Calu3 (cell line): ENCODE measurements around the gene CEMP1. TPM values are rescaled to one million over a fixed set of nuclear protein-coding genes. Genes with fewer than 3 reads are reported as not detected.

Source experiments
- BruUV-seq: library from RNA; stranded (reverse); fragments of 400-500 nt; replicated peaks from 2 replicates; lab custom pipeline; 2021; lab: Mats Ljungman, UMichigan
- CTCF ChIA-PET: fragments of 300-600 bp; sonication (Branson Sonifier 250); formaldehyde crosslinking; loops from one replicate; lab custom pipeline; 2022; ENCODE audit warnings: antibody characterized with exemption; lab: Charles Lee
- DNase-seq: peaks from one replicate; pipeline ENCODE4 v3.0.0; 2022
- H3K27ac Mint-ChIP-seq: one replicate; pipeline ENCODE4 v1.8.0; 2022; ENCODE audit warnings: mixed read lengths; ENCODE audit not compliant: unreplicated experiment
- H3K27me3 Mint-ChIP-seq: one replicate; pipeline ENCODE4 v1.8.0; 2022; ENCODE audit warnings: mixed read lengths; ENCODE audit not compliant: unreplicated experiment
- H3K36me3 Mint-ChIP-seq: one replicate; pipeline ENCODE4 v1.8.0; 2022; ENCODE audit warnings: mild to moderate bottlenecking, moderate library complexity, mixed read lengths; ENCODE audit not compliant: insufficient read depth, unreplicated experiment
- H3K4me1 Mint-ChIP-seq: one replicate; pipeline ENCODE4 v1.8.0; 2022; ENCODE audit warnings: mild to moderate bottlenecking, low read depth, mixed read lengths; ENCODE audit not compliant: unreplicated experiment
- H3K4me3 Mint-ChIP-seq: one replicate; pipeline ENCODE4 v1.8.0; 2022; ENCODE audit warnings: mild to moderate bottlenecking, low read depth, moderate library complexity, mixed read lengths; ENCODE audit not compliant: unreplicated experiment
- H3K9me3 Mint-ChIP-seq: one replicate; pipeline ENCODE4 v1.8.0; 2022; ENCODE audit warnings: low read depth, mixed read lengths; ENCODE audit not compliant: unreplicated experiment
- CTCF ChIP-seq: fragments of 200-600 bp; IDR thresholded peaks from one replicate; pipeline ENCODE4 v1.8.0; 2022; ENCODE audit warnings: antibody characterized with exemption; ENCODE audit not compliant: unreplicated experiment
- intact Hi-C: fragments of 100-400 bp; cut with micrococcal nuclease; formaldehyde crosslinking; loops from one replicate; pipeline ENCODE4 v1.10.0; 2022; ENCODE audit not compliant: unreplicated experiment
- total RNA-seq: library from RNA; stranded (reverse); gene quantifications from 2 replicates; pipeline ENCODE4 v1.2.3, GENCODE V29; 2022

Gene CEMP1
- total RNA-seq, 1 experiment from 2014 or later: 0.90 TPM

GRCh38 chr16:2495041-2495440 lies 36.2 kb downstream of the CEMP1 start:
- no peaks in the 10 kb centered on the region for H3K36me3 Mint-ChIP-seq
- intact Hi-C loops: no loop called here

DNA sequence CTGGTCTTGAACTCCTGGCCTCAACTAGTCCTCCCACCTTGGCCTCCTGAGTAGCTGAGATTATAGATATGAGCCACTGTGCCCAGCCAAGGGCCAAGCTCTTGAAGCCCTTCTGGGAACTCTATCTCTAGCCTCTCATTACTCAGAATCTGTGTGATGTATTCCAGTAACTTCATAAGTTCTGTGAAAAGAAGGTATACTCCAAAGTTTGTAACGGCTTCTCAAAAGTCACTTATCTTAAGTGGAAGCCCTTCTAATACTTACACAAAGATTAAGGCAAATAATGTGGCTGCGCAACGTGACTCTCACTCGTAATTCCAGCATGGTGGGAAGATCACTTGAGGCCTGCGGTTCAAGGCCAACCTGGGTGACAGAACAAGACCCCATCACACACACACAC lies 36.6 kb downstream of the CEMP1 start:
- Mint-ChIP-seq H3K9me3 (no peaks in the 10 kb centered on the region), H3K27me3 (no peaks in the 10 kb centered on the region), H3K36me3 (no peaks in the 10 kb centered on the region), H3K27ac (no peak overlapping the region), H3K4me3 (no peak overlapping the region), H3K4me1 (no peaks in the 10 kb centered on the region)
- intact Hi-C loops: no loop called here
- no peak for TF ChIP-seq CTCF
- CTCF ChIA-PET: interaction anchor here (0.7 kb wide), 1 partner anchor 109 kb away, joined by 3 read pairs; no protein-coding TSS in a partner anchor
- BruUV-seq: no TSS peak
- no peak for DNase-seq

More at GRCh38 chr16:2495041-2495440, 36.2 kb downstream of the CEMP1 start:
- Mint-ChIP-seq H3K4me1 (no peaks in the 10 kb centered on the region), H3K9me3 (no peaks in the 10 kb centered on the region), H3K4me3 (no peak overlapping the region), H3K27ac (no peak overlapping the region), H3K27me3 (no peaks in the 10 kb centered on the region)
- CTCF ChIA-PET: interaction anchor here (0.7 kb wide), 1 partner anchor 109 kb away, joined by 3 read pairs; no protein-coding TSS in a partner anchor
- no peak for TF ChIP-seq CTCF
- DNase-seq: no peak
- no TSS peak for BruUV-seq

DNA sequence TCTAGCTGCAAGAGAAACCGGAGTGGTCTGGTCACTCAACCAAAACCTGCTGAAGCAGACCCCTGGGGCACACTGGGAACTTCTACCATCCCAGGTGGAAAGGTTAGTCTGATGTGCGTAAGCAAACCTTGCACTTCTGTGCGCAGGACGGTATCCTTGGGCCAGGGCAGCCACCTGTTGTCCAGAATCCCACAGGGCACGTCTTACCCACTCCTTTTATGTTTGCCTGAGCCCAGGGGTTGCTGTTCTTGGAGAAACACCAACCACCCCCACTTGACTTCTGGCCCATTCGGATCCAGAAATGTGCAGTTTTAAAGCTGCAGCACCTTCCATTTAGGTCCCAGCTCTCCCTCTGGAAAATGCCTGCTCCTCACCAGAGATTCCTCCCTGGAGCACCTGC lies 37.6 kb downstream of the CEMP1 start:
- no peak for DNase-seq
- Mint-ChIP-seq H3K4me3 (no peak overlapping the region), H3K36me3 (no peaks in the 10 kb centered on the region), H3K27me3 (no peaks in the 10 kb centered on the region), H3K9me3 (no peaks in the 10 kb centered on the region), H3K4me1 (no peaks in the 10 kb centered on the region), H3K27ac (no peak overlapping the region)
- CTCF ChIA-PET: no interaction called here
- intact Hi-C loops: no loop called here
- BruUV-seq: no TSS peak
- no peak for TF ChIP-seq CTCF

DNA sequence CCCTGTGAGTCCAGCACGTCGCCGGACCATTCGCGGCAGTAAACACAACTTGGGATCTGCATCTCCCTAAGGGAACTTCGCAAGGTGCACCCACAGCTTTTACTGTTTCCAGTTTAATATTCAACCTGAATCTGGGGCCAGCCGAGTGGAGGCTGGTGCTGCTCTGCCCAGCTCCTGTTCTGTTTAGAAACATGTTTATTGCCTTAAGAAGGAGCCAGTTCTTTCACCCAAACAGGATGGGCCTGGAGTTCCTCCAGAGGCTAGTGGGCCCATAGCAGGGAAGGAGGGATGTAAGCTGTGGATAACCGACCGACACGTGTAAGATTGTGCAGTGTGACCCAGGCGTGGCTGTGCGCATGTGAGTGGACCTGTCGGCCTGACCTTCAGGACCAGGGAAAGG lies 38.9 kb downstream of the CEMP1 start:
- no peak for TF ChIP-seq CTCF
- intact Hi-C loops: no loop called here
- CTCF ChIA-PET: no interaction called here
- Mint-ChIP-seq H3K27ac (no peak overlapping the region), H3K9me3 (no peaks in the 10 kb centered on the region), H3K4me3 (no peak overlapping the region), H3K4me1 (peaks cover 4% of the 10 kb centered on the region), H3K36me3 (peaks cover 5% of the 10 kb centered on the region), H3K27me3 (no peaks in the 10 kb centered on the region)
- DNase-seq: no peak
- no TSS peak for BruUV-seq
